Esophagus mucosa (tissue), 1 donor: ENCODE data around the gene XKR7. TPM values are rescaled to one million over a fixed set of nuclear protein-coding genes. Genes with fewer than 3 reads are reported as not detected.

Experiments used
- ATAC-seq: fragments of 200-7000 bp; cut with Tn5 transposase; one replicate; pipeline ENCODE4 v1.9.1; 2020
- total RNA-seq: library from RNA; stranded (reverse); gene quantifications from one replicate; pipeline ENCODE4 v1.2.4, GENCODE V29; 2023
- donor health status: DM: yes; HTN: yes; CAD: no.

XKR7 gene
- total RNA-seq, 1 donor from 2014 or later, result not detected

DNA sequence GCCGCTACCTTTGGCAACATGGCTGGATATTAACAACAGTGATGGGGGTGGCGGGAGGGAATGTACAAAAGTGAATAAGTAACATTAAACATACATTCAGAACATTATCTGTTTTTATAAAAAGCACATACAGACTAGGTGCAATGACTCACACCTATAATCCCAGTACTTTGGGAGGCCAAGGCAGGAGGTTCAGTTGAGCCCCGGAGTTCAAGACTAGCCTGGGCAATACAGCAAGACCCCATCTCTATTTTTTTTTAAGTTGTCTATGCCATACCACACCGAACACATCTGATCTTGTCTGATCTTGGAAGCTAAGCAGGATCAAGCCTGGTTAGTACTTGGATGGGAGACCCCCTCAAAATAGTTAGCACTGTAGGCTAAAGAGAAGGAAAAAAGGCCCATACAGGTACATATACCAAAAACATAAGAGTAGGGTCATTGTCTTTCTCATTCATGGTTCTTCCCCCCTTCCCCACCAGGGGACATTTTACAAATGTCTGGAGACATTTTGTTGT, 82.4 kb downstream of the XKR7 start:
- ATAC-seq, result no peak

- ATAC-seq, result peak; percentile 20
Observed at GRCh38 chr20:32050851-32051556, 83.1 kb downstream of the XKR7 start.

- no peak for ATAC-seq
Observed at GRCh38 chr20:32051720-32052089, 83.8 kb downstream of the XKR7 start.

- peak; percentile 71 for ATAC-seq
Observed at GRCh38 chr20:32052090-32052777, 84.3 kb downstream of the XKR7 start, which contains the start of gene HCK. Gene HCK (plus strand): TSS chr20:32052242.

GRCh38 chr20:32052778-32053362, 84.9 kb downstream of the XKR7 start:
- ATAC-seq, result peak; percentile 36

Other genes starting within 250 kb of the XKR7 start
- gene BCL2L1, start 245.3 kb upstream of the XKR7 start, total RNA-seq, result 76.6 TPM
- 32.6 TPM for gene TPX2, start 228.9 kb upstream of the XKR7 start, total RNA-seq
- gene MYLK2, start 148.8 kb upstream of the XKR7 start, total RNA-seq, result 0.12 TPM
- 0.40 TPM for gene FOXS1, start 122.5 kb upstream of the XKR7 start, total RNA-seq
- gene DUSP15, start 97.6 kb upstream of the XKR7 start, total RNA-seq, result 0.64 TPM
- gene TTLL9, start 97.5 kb upstream of the XKR7 start, total RNA-seq, result 0.16 TPM
- gene PDRG1, start 16.1 kb upstream of the XKR7 start, total RNA-seq, result 12.2 TPM
- 1.2 TPM for gene CCM2L, start 42.3 kb downstream of the XKR7 start, total RNA-seq
- 2.9 TPM for gene HCK, start 84.1 kb downstream of the XKR7 start, total RNA-seq
- gene TM9SF4, start 141.6 kb downstream of the XKR7 start, total RNA-seq, result 42.4 TPM
- 11.0 TPM for gene PLAGL2, start 239.6 kb downstream of the XKR7 start, total RNA-seq
- 18.3 TPM for gene POFUT1, start 239.7 kb downstream of the XKR7 start, total RNA-seq